ENCODE results near the gene GMPPB. TPM values are rescaled to one million over a fixed set of nuclear protein-coding genes. Genes with fewer than 3 reads are reported as not detected.

The GMPPB gene
- total and polyA plus RNA-seq, 2 of the 8 experiments (the other 6 are each of a cell fraction or from before 2014, with no cell fraction given), result 20.9 to 23.9 TPM

DNA sequence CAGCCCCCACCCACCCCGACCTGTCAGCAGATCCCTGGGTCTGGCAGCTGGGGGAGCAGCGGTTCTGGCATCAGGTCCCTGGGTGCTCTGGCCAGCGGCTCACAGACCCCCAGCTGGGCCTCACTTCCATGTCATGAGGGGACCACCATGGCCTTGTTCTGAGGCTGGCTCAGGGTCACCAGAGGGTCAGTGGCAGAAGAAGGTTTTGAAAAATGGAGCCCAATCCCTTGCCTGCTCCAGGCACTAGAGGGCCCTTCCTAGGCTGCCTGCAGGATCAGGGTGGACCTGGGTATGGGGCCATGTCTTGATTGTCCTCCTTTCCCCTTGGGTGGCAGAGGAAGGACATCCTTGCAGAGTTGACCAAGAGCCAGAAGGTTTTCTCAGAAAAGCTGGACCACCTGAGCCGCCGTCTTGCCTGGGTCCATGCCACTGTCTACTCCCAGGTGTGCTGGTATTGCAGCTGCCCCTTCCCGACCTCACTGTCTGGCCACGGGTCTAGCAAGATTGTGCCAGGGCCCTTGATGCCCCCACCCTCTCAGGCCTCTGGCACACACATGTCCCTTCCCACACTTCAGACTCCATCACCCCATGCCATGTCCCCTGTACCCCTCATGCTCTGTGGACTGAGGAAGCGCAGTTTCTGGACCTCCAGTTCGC, 17.2 kb downstream of the GMPPB start:
- H3K14ac ChIP-seq (ENCODE audit: insufficient read length), result no peak overlapping the region
- peaks cover 0 to 12% of the 10 kb centered on the region in 2 experiments for H4K20me1 ChIP-seq (replicated peaks in 1 of 2; ENCODE audit: control insufficient read depth in 1 of 2, insufficient read depth in 2 of 2, low read length in 2 of 2)
- WGBS, 2 experiments (ENCODE audit: extremely low coverage in 1 of 2, insufficient coverage in 1 of 2, insufficient read length in 1 of 2, insufficient replicate concordance in 2 of 2, low coverage in 1 of 2, low lambda C conversion rate in 2 of 2, missing lambda C conversion rate in 1 of 2), result 91% methylated on average over 9 of the region's 9 CpGs; no CpG with 5 or more reads in 1 of the 2 experiments
- no peak overlapping the region for H2BK5ac ChIP-seq (ENCODE audit: low read depth, low read length)
- no peak overlapping the region for H2BK120ac ChIP-seq (replicated peaks; ENCODE audit: low read depth, low read length)
- H3K4me1 ChIP-seq (replicated peaks in 1 of 4; ENCODE audit: control insufficient read depth in 3 of 4, insufficient read depth in 4 of 4, low read length in 3 of 4), result peaks cover 0 to 3% (median 1%) of the 10 kb centered on the region in 4 experiments; a peak in 4 of 7 replicates
- no peak overlapping the region for H4K5ac ChIP-seq (ENCODE audit: insufficient read length, low read depth, low read length)
- ChIA-PET CTCF (ENCODE audit: partially characterized antibody) (interaction anchor here (0.6 to 9.7 kb wide), 3 partner anchors 12 to 119 kb away, joined by 3 to 127 read pairs (median 3); partner anchors contain the start of gene AMIGO3), POLR2A (ENCODE audit: partially characterized antibody) (interaction anchor here (0.6 kb wide), 1 partner anchor 12 kb away, joined by 3 read pairs; no protein-coding TSS in a partner anchor)
- H3K9me3 ChIP-seq (ENCODE audit: insufficient read depth in 2 of 2, low read depth in 1 of 2, low read length in 1 of 2), result no peaks in the 10 kb centered on the region
- H2BK12ac ChIP-seq (ENCODE audit: low read depth, low read length), result no peak overlapping the region
- no peak overlapping the region for H2BK20ac ChIP-seq (ENCODE audit: low read length)
- peaks cover 4 to 5% (median 5%) of the 10 kb centered on the region in 4 experiments; a peak in 5 of 8 replicates for H3K36me3 ChIP-seq (ENCODE audit: control insufficient read depth in 2 of 4, insufficient read depth in 4 of 4, low read length in 3 of 4)
- no peak overlapping the region for H3K4ac ChIP-seq (replicated peaks; ENCODE audit: insufficient read length, low read depth, low read length)
- H2AFZ ChIP-seq (ENCODE audit: low read length), result no peak overlapping the region
- no peak overlapping the region for H2AK5ac ChIP-seq (ENCODE audit: low read depth, low read length)
- no peaks in the 10 kb centered on the region for H3K79me2 ChIP-seq (ENCODE audit: control insufficient read depth in 1 of 2, insufficient read depth in 2 of 2, low read length in 2 of 2)
- no peaks in the 10 kb centered on the region for H3K79me1 ChIP-seq (ENCODE audit: low read depth, low read length)
- FAIRE-seq (no peak), DNase-seq (ENCODE audit: low read depth in 1 of 2, low spot score in 2 of 2) (no peak)
- H4K91ac ChIP-seq (replicated peaks; ENCODE audit: insufficient read length, low read length), result no peak overlapping the region
- no peak overlapping the region for H3K18ac ChIP-seq (ENCODE audit: extremely low read depth, low read length)
- no peak overlapping the region for H2BK15ac ChIP-seq (ENCODE audit: low read length)
- no peak overlapping the region for H3K27ac ChIP-seq (ENCODE audit: low read depth, low read length)
- no peak overlapping the region for H3K4me2 ChIP-seq (ENCODE audit: insufficient read depth in 1 of 2, low read depth in 2 of 2, low read length in 2 of 2)
- no peak overlapping the region for H3K56ac ChIP-seq (replicated peaks; ENCODE audit: insufficient read length, low read depth, low read length)
- H3K4me3 ChIP-seq (ENCODE audit: extremely low read depth in 1 of 4, insufficient read depth in 2 of 4, low read depth in 3 of 4, low read length in 4 of 4), result no peak overlapping the region
- no peak overlapping the region for H4K8ac ChIP-seq (ENCODE audit: extremely low read depth, insufficient read depth, low read length)
- no peak overlapping the region for H3K9ac ChIP-seq (replicated peaks in 1 of 4; ENCODE audit: extremely low read depth in 1 of 4, low read depth in 3 of 4, low read length in 3 of 4)
- no peak for TF ChIP-seq RAD21 (IDR thresholded peaks at IDR 0.05 in 1 of 2, conservative IDR thresholded peaks at IDR 0.05 in 1 of 2; ENCODE audit: low read depth in 2 of 2, low read length in 2 of 2)
- TF ChIP-seq HDAC6 (IDR thresholded peaks at IDR 0.05; ENCODE audit: low read depth, low read length), result no peak
- no peak for TF ChIP-seq POLR2A (IDR thresholded peaks at IDR 0.05; ENCODE audit: control extremely low read depth in 1 of 2, low read depth in 2 of 2, low read length in 2 of 2)
- H3K27me3 ChIP-seq (replicated peaks in 1 of 4; ENCODE audit: control insufficient read depth in 3 of 4, extremely low read depth in 1 of 4, insufficient read depth in 3 of 4, low read length in 3 of 4), result no peaks in the 10 kb centered on the region
- no peaks in the 10 kb centered on the region for H3K23me2 ChIP-seq (ENCODE audit: low read depth, low read length)
- no peak overlapping the region for H3K23ac ChIP-seq (ENCODE audit: insufficient read length)

Measured in H1 (cell line).